Mammary epithelial cell (primary cell): ENCODE data around the gene CELF4.

Source experiments
- EZH2 ChIP-seq: IDR thresholded peaks from 2 replicates; pipeline ENCODE4 v1.6.1; 2012; ENCODE audit warnings: low read length, inconsistent platforms, borderline replicate concordance
- TF ChIP-seq, protein P1 (sequence below), 2 donors: IDR thresholded peaks in 1 of 2; conservative IDR thresholded peaks in 1 of 2; 2 replicates each; pipeline ENCODE4 v1.5.1; 2011 to 2012; ENCODE audit warnings: inconsistent platforms in 2 of 2, low read length in 2 of 2, mild to moderate bottlenecking in 2 of 2, control low read depth in 1 of 2, low read depth in 1 of 2; ENCODE audit not compliant: insufficient read depth in 1 of 2; ENCODE audit errors: extremely low read depth in 1 of 2

DNA sequence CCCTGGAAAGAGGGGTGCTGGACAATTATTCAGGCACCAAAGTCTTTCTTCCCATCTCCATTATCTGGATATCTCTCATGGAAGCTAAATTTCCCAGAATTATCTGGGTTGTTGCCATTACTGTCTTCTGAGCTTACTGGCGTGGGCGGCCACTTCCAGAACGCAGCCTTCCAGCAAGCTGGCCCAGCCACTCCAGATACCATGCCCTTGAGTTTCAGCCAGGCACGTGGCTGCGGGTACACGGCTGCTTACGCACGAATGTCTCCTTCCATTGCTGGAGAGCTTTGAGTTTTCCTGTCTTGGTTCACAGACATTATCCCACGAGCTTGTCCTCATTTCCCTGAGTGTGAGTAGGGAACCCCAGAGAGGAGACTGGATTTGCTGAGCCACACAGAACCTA is 32.7 kb downstream of the CELF4 start:
- TF ChIP-seq, protein P1, sequence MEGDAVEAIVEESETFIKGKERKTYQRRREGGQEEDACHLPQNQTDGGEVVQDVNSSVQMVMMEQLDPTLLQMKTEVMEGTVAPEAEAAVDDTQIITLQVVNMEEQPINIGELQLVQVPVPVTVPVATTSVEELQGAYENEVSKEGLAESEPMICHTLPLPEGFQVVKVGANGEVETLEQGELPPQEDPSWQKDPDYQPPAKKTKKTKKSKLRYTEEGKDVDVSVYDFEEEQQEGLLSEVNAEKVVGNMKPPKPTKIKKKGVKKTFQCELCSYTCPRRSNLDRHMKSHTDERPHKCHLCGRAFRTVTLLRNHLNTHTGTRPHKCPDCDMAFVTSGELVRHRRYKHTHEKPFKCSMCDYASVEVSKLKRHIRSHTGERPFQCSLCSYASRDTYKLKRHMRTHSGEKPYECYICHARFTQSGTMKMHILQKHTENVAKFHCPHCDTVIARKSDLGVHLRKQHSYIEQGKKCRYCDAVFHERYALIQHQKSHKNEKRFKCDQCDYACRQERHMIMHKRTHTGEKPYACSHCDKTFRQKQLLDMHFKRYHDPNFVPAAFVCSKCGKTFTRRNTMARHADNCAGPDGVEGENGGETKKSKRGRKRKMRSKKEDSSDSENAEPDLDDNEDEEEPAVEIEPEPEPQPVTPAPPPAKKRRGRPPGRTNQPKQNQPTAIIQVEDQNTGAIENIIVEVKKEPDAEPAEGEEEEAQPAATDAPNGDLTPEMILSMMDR (conservative IDR thresholded peaks at IDR 0.05 in 1 of 2, IDR thresholded peaks at IDR 0.05 in 1 of 2; ENCODE audit: extremely low read depth in 1 of 2, insufficient read depth in 1 of 2, low read depth in 1 of 2, low read length in 2 of 2): no peak
- no peak for TF ChIP-seq EZH2
